Right lobe of liver (tissue), 6 donors: ENCODE data around the gene NAXD. TPM values are rescaled to one million over a fixed set of nuclear protein-coding genes. Genes with fewer than 3 reads are reported as not detected.
A peak's percentile ranks its signal among the peaks of the same experiment; 100 is the strongest.

Source experiments
- ATAC-seq, 4 donors: fragments of 200-7000 bp; cut with Tn5 transposase; one replicate each; pipeline ENCODE4 v1.9.1; 2020; ENCODE audit warnings: mild to moderate bottlenecking in 4 of 4, moderate library complexity in 4 of 4
- DNase-seq, 3 donors: peaks; one replicate each; pipeline ENCODE4 v3.0.0-alpha.2; 2020
- H3K27ac ChIP-seq, 3 donors: fragments of 200-600 bp; one replicate each; pipeline ENCODE4 v1.8.0; 2022
- H3K27me3 ChIP-seq, 2 donors: fragments of 200-600 bp; one replicate each; pipeline ENCODE4 v1.8.0; 2022
- H3K36me3 ChIP-seq, 4 donors: fragments of 200-600 bp; sonication (generic) in 1 of 4; one replicate each; pipeline versions ENCODE4 v1.5.1 to v1.8.0; 2017 to 2022; ENCODE audit warnings: control low read depth in 1 of 4
- H3K4me1 ChIP-seq, 4 donors: fragments of 200-600 bp; sonication (generic) in 1 of 4; one replicate each; pipeline versions ENCODE4 v1.5.1 to v1.8.0; 2017 to 2022; ENCODE audit warnings: control low read depth in 1 of 4
- H3K4me3 ChIP-seq, 3 donors: fragments of 200-600 bp; one replicate each; pipeline ENCODE4 v1.8.0; 2022
- H3K9me3 ChIP-seq, 4 donors: fragments of 200-600 bp; sonication (generic) in 1 of 4; one replicate each; pipeline versions ENCODE4 v1.5.1 to v1.8.0; 2017 to 2022; ENCODE audit warnings: control low read depth in 1 of 4
- CTCF ChIP-seq, 4 donors: fragments of 200-600 bp in 3 of 4; fragments of 450-650 bp in 1 of 4; IDR thresholded peaks; one replicate each; pipeline versions ENCODE4 v1.5.1 to v1.8.0; 2016 to 2022; ENCODE audit warnings: antibody characterized with exemption in 4 of 4, mild to moderate bottlenecking in 2 of 4
- POLR2A ChIP-seq: fragments of 450-650 bp; IDR thresholded peaks from one replicate; pipeline ENCODE4 v1.6.1; 2017; ENCODE audit warnings: antibody characterized with exemption, mild to moderate bottlenecking
- WGBS: methylation state at CpG from one replicate; pipeline ENCODE4 v1.1.6; 2018; ENCODE audit warnings: low coverage, low lambda C conversion rate; ENCODE audit not compliant: insufficient coverage; ENCODE audit errors: missing lambda C conversion rate; 5-methylcytosine and 5-hydroxymethylcytosine counted together
- intact Hi-C, 2 donors: fragments of 100-400 bp; cut with DNase I; formaldehyde crosslinking; loops; one replicate each; pipeline versions ENCODE4 v1.11.2 to v1.14.1; 2022
- total RNA-seq, 6 experiments: library from RNA; depleted of rRNA in 2 of 6; stranded (reverse); fragments of >200 nt in 2 of 6; fragmentation: NEBNext Ultra II Directional in 3 of 6; extraction: Animal tissue kit (Norgen Biotek cat#: 25700) in 3 of 6; gene quantifications; one replicate each; pipeline versions ENCODE4 v1.1.0 to v1.2.4, GENCODE V29; 2016 to 2023
- donor health status: DM: no; HTN: yes; CAD: no.
- donor health status: DM: no; HTN: no; CAD: no.
- donor health status: DM: no; HTN: no; CAD: no.
- donor health status: DM: no; HTN: yes; CAD: no.
- donor health status: DM: no; HTN: yes; CAD: no.

Gene NAXD
- total RNA-seq, 6 experiments from 2014 or later = 24.2 to 41.9 (median 29.9) TPM

- Histone ChIP-seq H3K4me1 (peaks cover 0 to 46% (median 17%) of the 10 kb centered on the region in 4 donors), H3K36me3 (peaks cover 0 to 33% (median 6%) of the 10 kb centered on the region in 4 donors), H3K9me3 (no peaks in the 10 kb centered on the region), H3K27ac (peak overlapping the region in 2 of 3 donors; percentile 41 to 85), H3K4me3 (no peak overlapping the region), H3K27me3 (no peaks in the 10 kb centered on the region)
- intact Hi-C loops = no loop called here
- 17% methylated on average over 8 of the region's 13 CpGs for WGBS
- ATAC-seq (peak; percentile 37 to 57 (median 51)), DNase-seq (no peak)
- TF ChIP-seq CTCF (IDR thresholded peaks at IDR 0.05) = no peak
- TF ChIP-seq POLR2A = no peak
These were observed 28.6 kb downstream of the NAXD start for GRCh38 chr13:110643768-110644421.

GRCh38 chr13:110644892-110645521 is 29.7 kb downstream of the NAXD start:
- Histone ChIP-seq H3K9me3 (no peaks in the 10 kb centered on the region), H3K27ac (peak overlapping the region in 2 of 3 donors; percentile 41 to 85), H3K27me3 (no peaks in the 10 kb centered on the region), H3K36me3 (peaks cover 0 to 22% (median 3%) of the 10 kb centered on the region in 4 donors), H3K4me1 (peaks cover 0 to 44% (median 17%) of the 10 kb centered on the region in 4 donors), H3K4me3 (no peak overlapping the region)
- peak; percentile 70 to 89 (median 79) for DNase-seq
- WGBS = no CpG with 5 or more reads among the region's 28 CpGs
- ATAC-seq = peak; percentile 67 to 83 (median 78)
- intact Hi-C loops = no loop called here
- TF ChIP-seq POLR2A = no peak
- peak; percentile 22 to 53 (median 38) for TF ChIP-seq CTCF (IDR thresholded peaks at IDR 0.05)

GRCh38 chr13:110645750-110646149 is 30.4 kb downstream of the NAXD start:
- H3K36me3 ChIP-seq = peaks cover 0 to 25% (median 4%) of the 10 kb centered on the region in 4 donors
- no peak overlapping the region for H3K27ac ChIP-seq
- no peak overlapping the region for H3K4me3 ChIP-seq
- TF ChIP-seq CTCF (IDR thresholded peaks at IDR 0.05) (no peak), POLR2A (no peak)
- 100% methylated on average over 1 of the region's 15 CpGs for WGBS
- ATAC-seq (no peak), DNase-seq (no peak)
- no peaks in the 10 kb centered on the region for H3K9me3 ChIP-seq
- no peaks in the 10 kb centered on the region for H3K27me3 ChIP-seq
- peaks cover 0 to 37% (median 15%) of the 10 kb centered on the region in 4 donors for H3K4me1 ChIP-seq
- intact Hi-C loops = no loop called here

GRCh38 chr13:110646442-110647364 is 31.4 kb downstream of the NAXD start:
- TF ChIP-seq POLR2A = no peak
- TF ChIP-seq CTCF (IDR thresholded peaks at IDR 0.05) = no peak
- peaks cover 0 to 27% (median 10%) of the 10 kb centered on the region in 4 donors for H3K4me1 ChIP-seq
- DNase-seq (no peak), ATAC-seq (no peak)
- no peak overlapping the region for H3K4me3 ChIP-seq
- no peaks in the 10 kb centered on the region for H3K27me3 ChIP-seq
- H3K9me3 ChIP-seq = no peaks in the 10 kb centered on the region
- intact Hi-C loops = no loop called here
- peaks cover 0 to 23% (median 5%) of the 10 kb centered on the region in 4 donors for H3K36me3 ChIP-seq
- H3K27ac ChIP-seq = no peak overlapping the region
- WGBS = no CpG with 5 or more reads among the region's 29 CpGs
